ENCODE data around the gene LELP1.
"Not testable (repeated sequence)": the region's sequence is repeated elsewhere in the genome, so short reads cannot be mapped to it uniquely, and the experiment has no call there.

Gene LELP1

DNA sequence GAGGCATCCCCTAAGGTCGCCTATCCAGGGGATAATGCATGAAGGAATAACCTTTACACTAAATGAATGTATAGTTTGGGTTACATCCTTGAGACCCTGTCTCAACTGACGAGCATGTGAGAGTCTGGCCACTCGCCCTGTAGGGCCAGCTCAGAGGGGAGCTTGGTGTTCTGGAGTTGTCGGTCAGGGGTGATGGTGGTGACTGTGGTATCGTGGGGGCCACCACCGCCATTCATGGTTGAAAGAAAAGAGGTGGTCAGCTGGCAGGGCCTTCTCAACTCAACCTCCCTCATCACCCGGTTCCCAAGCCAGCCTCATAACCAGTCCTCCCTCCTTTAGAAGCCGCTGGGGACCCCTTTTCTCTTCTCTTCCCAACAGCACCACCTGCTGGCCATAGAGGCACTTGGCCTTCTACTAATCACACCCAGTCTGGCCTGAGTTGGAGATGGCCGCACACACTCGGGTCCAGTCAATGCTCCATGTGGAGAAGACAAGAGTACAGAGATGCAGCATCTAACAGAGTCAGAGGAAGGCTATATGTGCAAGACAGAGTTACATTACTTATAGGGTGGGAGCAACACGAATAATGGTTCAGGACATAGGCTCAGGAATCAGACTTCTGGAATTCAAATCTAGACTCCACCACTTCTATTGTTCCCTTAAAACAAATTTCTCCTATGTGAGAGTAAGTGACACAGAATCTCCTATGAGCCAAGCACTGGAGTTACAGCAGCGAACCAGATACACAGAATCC, 26.0 kb downstream of the LELP1 start:
- DNase-seq, result not testable (repeated sequence)

DNA sequence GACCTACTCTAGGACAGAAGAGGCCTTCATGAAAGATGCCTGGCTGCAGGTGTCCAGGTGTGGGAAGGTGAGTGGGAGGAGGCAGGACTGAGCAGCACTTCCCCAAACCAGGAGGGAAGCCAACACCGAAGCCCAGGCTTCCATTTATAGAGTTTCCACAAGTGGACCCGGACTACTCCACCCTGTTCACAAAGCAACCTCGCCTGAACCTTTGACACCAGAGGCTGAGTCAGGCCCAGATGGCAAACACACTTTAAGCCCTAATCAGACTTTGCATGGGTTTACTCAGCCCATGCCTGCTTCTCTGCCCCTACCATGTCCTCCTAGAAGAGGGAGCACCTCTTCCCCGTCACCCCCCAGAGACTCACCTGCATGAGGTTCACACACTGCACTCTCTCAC, 28.1 kb downstream of the LELP1 start:
- no peak for DNase-seq

DNA sequence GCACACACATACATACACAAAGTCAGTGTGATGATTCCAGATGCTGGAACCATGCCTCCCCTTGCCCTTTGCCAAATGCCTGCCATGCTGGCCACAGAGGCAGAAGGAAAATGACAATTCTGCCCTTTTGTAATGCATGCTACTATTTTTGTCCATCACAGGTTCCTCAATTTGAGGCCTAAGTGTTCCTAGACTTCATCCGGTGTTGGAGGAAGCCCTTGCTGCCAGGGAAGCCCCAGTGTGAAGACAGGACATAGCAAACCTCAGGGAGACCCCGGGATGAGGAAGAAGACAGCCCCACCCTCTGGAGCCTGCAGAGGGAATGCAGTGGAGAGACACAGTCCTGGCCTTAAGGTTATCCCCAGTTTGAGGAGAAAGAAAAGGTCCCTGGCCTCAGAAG, 28.6 kb downstream of the LELP1 start:
- no peak for DNase-seq

DNA sequence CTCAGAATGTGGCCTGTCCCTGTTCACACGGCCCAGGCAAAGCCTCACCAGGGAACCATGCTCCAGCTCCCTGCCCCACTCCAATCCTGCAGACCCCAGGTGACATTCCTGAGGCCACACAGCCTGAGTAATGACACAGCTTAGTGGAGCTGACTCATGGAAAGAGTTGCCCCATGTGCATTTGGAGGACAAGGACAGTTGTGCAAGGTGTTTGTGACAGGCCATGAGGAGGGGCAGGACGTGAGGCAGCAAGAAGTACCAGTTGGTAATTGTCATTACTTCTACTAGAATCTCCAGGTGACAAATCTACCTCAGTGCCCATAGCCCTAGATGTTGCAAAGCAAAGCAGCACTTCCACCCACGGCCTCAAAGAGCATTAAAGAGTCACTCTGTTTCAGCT, 29.3 kb downstream of the LELP1 start:
- DNase-seq, result no peak

DNA sequence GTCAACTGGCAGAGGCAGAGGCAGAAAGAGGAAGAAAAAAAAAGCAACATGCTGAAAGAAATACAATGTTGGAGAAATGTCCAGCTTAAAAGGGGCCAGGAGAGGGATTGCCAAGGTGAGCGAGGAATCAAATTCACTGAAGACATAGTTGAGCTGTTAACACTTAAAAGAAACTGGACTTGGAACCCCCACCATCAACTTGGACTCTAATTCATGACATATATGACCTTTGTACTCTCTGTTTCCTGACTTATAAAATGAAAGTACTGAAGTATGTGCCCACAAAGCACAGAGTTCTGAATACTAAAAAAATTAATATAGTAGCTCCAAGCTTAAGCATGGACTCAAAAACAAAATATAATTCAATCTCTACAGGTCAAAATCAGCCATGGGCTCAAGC, 30.2 kb downstream of the LELP1 start:
- no peak for DNase-seq

DNA sequence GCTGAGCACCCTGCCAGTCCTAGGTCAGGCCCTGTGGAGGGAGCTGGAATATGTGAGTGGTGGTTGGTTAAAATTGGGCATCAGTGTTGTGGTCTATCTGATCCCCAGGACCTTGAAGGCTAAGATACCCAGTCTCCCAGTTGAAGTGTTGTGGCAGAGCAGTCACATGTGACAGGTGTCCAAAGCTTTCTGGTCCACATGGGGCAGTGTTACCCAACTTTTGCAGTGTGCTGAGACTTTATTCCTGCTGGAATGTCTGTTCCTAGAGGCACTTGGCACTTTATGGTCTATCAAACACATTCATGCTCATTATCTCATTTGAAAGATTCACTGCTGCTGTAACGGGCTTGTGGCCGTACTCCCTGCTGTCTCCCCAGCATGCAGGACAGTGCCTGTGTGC, 35.3 kb downstream of the LELP1 start:
- no peak for DNase-seq

DNA sequence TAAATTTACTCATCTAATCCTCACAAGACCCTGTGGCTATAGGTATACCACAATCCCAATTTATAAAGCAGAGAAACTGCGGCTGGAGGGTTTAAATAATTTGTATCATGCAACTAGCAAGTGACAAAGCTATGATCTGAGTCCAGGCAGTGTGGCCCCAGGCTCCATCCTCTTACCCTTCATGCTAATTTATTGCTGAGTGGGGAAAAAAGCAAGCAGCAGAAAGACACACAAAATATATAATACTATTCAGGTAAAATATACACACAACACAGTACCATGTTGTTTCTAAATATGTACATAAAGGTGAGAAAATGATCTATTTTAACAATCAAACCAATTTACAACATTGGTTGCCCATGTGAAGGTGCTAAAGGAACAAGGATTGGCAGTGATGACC, 38.9 kb downstream of the LELP1 start:
- DNase-seq, result no peak

DNA sequence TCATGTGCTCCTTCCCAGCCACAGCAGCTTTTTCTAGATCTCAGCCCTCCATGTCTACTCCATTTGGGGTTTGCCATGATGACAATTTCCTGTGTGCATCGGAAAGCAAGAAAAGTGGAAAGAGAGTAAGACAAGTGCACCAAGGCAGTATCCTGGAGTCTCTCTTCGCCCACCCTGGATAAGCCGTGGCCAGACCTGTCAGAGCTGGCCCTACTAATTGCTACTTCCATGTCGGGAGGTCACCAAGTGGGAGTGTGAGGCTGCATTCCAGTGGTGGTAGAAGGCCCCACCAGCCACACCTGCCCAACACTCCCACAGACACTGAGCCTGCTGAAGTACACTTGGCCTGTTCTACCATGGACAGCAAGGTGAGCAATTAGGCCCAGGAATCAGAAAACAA, 42.2 kb downstream of the LELP1 start:
- no peak for DNase-seq

DNA sequence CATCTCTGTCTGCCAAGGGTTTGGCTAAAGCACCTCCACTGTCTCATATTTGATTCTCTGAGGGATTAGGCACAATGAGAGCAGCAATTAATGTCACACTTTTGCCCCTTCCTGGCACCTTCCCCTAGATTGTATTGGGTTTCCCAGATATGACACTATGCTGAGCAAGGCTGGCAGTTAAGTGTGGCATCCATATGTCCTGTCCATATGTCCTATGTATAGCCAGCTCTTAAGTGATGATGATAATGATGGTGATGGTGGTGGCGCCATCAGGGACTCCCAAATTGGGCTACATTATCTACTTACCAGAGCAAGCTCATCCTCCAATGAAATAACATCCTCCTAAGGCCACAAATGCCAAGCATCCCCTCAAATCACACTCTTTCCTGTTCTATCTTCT, 42.8 kb downstream of the LELP1 start:
- no peak for DNase-seq

DNA sequence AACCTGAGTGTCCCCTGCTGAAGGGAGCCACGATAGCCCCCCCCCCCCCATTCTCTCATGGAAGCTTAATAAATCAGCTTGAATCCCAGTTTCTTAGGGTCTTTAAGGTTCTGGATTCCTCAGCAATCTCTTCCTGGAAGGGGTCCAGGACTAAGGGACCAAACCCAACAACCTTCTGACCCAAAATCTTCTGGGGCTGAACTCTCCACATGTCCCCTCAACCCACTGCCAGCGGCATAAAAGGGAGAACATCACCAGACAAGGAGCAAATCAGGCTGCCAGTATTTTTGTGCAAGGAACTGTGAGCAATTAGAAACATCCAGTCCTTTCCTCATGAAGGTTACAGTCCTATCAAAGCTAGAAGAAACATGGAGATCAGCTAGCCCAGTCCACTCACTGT, 43.6 kb downstream of the LELP1 start:
- DNase-seq, result no peak

DNA sequence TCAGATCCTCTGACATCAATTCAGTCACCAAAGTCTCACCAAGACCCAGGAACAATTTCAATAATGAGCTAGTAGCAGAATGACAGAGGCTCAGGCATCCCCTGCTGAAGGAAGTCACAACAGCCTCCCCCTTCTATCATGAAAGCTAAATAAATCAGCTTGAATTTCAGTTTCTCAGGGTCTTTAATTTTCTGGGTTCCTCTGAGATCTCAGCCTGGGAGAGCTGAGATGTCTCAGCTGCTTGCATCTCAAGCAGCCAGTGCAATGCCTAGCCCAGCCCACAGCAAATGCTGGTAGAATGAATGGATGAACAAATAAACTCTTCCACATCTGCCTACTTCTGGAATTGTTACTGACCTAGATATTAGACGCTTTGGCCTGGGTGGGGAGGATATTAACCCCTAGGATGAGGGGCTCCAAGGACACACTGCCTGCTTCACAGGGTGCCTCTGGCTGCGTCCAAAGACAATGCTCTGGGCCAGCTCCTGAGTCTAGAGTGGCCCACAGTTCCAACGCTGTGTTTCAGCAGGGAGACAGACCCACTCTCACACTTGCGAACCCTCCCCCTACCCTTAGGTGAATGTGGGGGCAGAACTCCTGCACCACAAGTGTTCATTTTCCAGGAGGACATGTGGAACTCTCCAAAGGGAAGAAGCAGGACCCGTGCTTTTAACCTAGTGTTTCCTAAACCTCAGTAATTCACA, 45.1 kb downstream of the LELP1 start:
- no peak for DNase-seq

DNA sequence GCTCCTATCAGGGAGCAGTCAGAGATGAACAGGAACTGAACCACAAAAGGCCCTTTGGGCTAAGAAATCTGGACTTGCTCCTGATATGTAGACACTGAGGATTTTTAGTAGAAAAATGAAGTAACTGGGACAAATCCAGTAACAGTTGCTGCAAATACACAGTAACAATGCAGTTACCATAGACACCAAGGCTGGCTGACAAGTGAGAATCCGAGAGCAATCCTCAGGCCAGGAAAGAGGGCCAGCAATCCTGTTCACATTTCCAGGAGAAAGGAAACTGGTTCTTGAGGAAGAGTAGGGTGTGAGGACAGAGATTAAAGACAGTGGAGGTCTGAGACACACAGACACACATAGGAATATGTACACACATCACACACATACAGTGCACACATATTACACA, 46.9 kb downstream of the LELP1 start:
- no peak for DNase-seq

DNA sequence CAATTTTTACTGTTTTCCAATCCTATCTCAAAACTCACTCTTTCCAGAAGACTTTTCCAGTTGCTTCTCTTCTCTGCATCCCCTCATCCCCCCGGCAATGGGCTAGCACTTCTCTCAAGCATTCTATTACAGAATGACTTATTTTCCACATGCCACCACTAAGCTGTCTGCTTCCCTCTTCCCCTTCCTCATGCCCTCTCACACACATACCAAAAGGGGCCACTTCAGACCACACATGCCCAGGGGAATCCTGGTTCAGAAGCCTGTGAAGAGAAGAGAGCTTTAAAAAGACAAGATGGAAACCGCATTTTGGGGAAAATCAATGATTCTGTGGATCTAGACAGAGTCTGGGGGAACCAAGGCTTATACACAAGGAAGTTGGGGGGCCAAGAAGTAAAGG, 47.9 kb downstream of the LELP1 start:
- DNase-seq, result no peak

DNA sequence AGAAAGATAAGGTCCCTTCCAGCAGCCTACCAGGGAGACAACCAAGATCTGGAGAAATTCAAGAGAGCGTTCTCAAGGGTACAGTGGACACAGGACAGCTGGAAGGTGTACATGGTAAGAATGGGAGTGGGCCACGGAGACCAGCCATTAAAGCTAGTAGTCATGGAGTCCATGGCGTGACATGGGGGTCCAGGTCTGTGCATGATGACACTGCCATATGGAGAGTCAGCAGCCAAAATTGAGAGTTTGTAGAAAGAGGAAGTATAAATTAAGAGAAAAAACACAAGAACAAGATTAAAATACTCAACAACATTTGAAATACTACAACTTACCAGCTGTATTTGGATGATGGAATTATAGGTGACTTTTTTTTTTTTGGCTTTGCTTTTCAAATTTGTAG, 48.3 kb downstream of the LELP1 start:
- DNase-seq, result no peak

DNA sequence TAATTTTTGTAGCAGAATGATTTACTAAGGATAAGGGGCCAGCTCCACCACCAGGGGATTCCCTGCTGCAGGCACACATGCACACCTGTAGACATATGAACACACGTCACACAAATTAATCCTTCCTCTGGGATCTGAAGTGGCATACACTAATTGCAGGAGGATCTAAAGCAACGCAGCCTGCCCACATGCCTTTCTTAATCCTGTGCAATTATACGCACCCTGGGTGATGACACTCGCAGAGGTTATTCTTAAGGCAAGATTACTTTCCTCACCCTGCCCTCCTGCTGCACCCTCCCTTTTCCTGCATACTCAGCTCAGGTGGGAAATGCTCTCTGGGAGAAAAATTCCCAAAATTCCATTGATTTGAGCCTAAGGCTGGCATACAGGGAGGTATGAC, 48.8 kb downstream of the LELP1 start:
- no peak for DNase-seq

DNA sequence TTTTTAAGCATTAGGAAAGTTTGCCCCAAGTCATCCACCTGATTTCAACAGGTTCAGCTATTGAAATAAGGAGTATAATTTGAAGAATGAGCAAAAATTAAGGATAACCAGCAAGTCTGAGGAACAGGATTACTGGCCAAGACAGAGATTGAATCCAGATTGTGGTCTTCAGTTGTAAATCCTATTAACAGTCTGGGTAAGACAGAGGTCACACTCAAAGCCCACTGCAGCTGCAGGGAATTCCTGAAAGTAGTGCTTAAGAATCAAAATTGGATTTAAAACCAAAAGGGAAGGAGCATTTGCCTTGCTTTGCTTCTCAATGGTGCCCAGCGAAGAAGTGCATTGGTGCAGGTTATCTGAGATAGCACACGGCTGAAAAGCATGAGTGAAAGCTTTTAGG, 49.8 kb downstream of the LELP1 start:
- DNase-seq, result no peak

DNA sequence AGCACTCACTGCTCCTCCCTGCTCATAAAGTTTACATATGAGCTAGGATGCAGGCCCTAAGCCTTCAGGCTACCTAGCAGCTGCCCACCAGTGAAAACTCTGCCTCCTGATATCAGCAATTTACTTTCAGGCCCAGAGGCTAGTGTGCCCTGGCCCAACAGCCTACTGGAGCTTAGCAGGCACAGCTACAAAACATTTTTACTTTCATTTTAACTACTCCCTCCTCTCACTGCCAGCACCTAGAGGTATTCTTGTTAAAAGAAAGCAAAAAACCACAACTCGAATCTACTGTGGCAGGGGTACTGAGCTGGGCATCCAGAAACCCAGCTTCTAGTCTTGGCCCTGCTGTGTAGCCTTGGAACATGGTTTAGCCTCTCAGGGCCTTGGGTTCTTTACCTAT, 50.5 kb downstream of the LELP1 start:
- DNase-seq, result no peak

All from left hindlimb (tissue), 1 donor.